GM19372 (cell line): ENCODE measurements around the gene TEX19.

ENCODE experiments used
- ATAC-seq: cut with Tn5 transposase; IDR thresholded peaks from one replicate; pipeline ENCODE4 v1.9.1; 2021; ENCODE audit warnings: mild to moderate bottlenecking, low read depth, moderate library complexity; ENCODE audit not compliant: unreplicated experiment

Gene TEX19

GRCh38 chr17:82320956-82321927 lies 37.8 kb upstream of the TEX19 start:
- ATAC-seq = no peak

GRCh38 chr17:82321947-82322466 lies 37.0 kb upstream of the TEX19 start:
- no peak for ATAC-seq

GRCh38 chr17:82322526-82323453 lies 36.3 kb upstream of the TEX19 start:
- no peak for ATAC-seq

- ATAC-seq = no peak
These were observed 35.4 kb upstream of the TEX19 start for GRCh38 chr17:82323514-82324234.

GRCh38 chr17:82324566-82325285 lies 34.3 kb upstream of the TEX19 start:
- ATAC-seq = no peak

- no peak for ATAC-seq
These were observed 33.5 kb upstream of the TEX19 start for GRCh38 chr17:82325286-82326180.

- no peak for ATAC-seq
These were observed 31.8 kb upstream of the TEX19 start for GRCh38 chr17:82327289-82327688.

GRCh38 chr17:82327757-82328140 lies 31.3 kb upstream of the TEX19 start:
- no peak for ATAC-seq

- ATAC-seq = no peak
These were observed 30.7 kb upstream of the TEX19 start for GRCh38 chr17:82328141-82328993.

- ATAC-seq = no peak
These were observed 30.0 kb upstream of the TEX19 start for GRCh38 chr17:82328994-82329507.

GRCh38 chr17:82329683-82330321 lies 29.2 kb upstream of the TEX19 start:
- ATAC-seq = no peak

GRCh38 chr17:82330322-82331239 lies 28.5 kb upstream of the TEX19 start:
- ATAC-seq = no peak

GRCh38 chr17:82331345-82331939 lies 27.6 kb upstream of the TEX19 start:
- no peak for ATAC-seq

GRCh38 chr17:82332669-82333278 lies 26.3 kb upstream of the TEX19 start:
- no peak for ATAC-seq
